NCI-H1417 (cell line): Measurements from ENCODE around the gene STXBP5.

Source experiments
- DNase-seq, 3 experiments: peaks; one replicate each; lab custom pipeline; 2025; lab: John Stamatoyannopoulos, UW

Gene STXBP5

DNA sequence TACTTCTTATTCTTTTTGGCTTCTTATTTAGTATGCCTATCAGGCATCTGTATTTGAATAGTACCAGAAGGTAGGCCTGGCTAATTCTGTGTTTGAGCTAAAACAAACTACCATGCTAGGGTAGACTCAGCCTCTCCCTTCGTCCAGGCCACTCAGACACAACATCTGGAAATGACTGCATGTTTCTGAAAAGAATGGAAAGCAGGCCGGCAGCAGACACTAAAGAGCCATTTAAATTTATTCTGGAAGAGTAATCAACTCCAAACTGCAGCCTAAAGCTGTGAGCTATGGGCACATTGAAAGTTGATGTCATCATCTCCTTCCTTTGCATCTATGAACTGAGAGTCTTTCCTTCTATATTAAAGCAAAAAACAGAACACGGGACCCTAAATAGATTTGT is 233.4 kb downstream of the STXBP5 start:
- no peak for DNase-seq

DNA sequence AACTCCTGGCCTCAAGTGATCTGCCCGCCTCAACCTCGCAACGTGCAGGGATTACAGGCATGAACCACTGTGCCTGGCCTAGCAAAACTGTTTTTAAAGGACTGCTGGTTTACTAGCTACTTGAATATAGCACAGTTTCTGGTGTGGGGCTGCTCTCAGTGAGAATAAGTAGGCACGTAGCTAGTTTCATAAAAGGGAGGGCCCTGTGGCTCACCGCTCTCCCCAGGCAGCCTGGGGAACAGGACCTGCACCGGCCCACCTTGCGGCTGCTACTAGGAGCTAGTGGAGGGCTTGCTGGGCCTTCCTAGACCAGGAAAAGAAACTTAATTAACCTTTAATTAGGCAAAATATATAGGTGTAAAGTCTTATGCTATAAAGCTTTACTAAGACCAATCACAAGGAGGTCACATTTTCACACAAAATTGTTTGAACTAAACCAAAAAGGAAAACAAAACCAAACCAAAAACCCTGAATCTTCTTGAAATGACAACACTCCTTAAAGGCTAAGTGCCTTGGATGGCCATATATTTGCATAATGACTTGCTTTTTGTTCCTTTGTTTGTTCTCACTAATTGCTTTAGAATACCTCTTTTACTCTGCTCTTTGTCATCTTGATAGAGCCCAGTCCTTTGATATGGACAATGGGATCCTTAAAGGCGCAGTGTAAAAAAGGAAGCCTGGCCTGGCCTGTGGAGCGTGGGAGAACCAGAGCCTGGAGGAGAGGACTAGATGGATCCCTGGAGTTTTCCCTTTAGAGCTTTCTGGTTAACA is 234.7 kb downstream of the STXBP5 start:
- peak in 1 of 3 experiments; percentile 51 for DNase-seq
